ENCODE measurements around the gene COL12A1.
A peak's percentile ranks its signal among the peaks of the same experiment; 100 is the strongest.

Gene COL12A1

GRCh38 chr6:75096966-75097365 is 108.9 kb downstream of the COL12A1 start:
- DNase-seq (ENCODE audit: low spot score), result no peak

- DNase-seq (ENCODE audit: low spot score), result no peak
These were observed 111.1 kb downstream of the COL12A1 start for GRCh38 chr6:75094614-75095200.

- no peak for DNase-seq (ENCODE audit: low spot score)
These were observed 114.2 kb downstream of the COL12A1 start for GRCh38 chr6:75091467-75092190.

- no peak for DNase-seq (ENCODE audit: low spot score)
These were observed 115.3 kb downstream of the COL12A1 start for GRCh38 chr6:75090576-75090975.

GRCh38 chr6:75089921-75090320 is 115.9 kb downstream of the COL12A1 start:
- DNase-seq (ENCODE audit: low spot score), result no peak

- DNase-seq (ENCODE audit: low spot score), result no peak
These were observed 116.5 kb downstream of the COL12A1 start for GRCh38 chr6:75089151-75089897.

GRCh38 chr6:75085931-75086635 is 119.8 kb downstream of the COL12A1 start:
- DNase-seq (ENCODE audit: low spot score), result no peak

GRCh38 chr6:75084872-75085381 is 120.9 kb downstream of the COL12A1 start:
- DNase-seq (ENCODE audit: low spot score), result peak; percentile 3

GRCh38 chr6:75084018-75084417 is 121.8 kb downstream of the COL12A1 start:
- DNase-seq (ENCODE audit: low spot score), result no peak

- no peak for DNase-seq (ENCODE audit: low spot score)
These were observed 123.9 kb downstream of the COL12A1 start for GRCh38 chr6:75081921-75082320.

GRCh38 chr6:75081047-75081446 is 124.8 kb downstream of the COL12A1 start:
- DNase-seq (ENCODE audit: low spot score), result no peak

- DNase-seq (ENCODE audit: low spot score), result no peak
These were observed 126.3 kb downstream of the COL12A1 start for GRCh38 chr6:75079589-75079988.

GRCh38 chr6:75077701-75078100 is 128.2 kb downstream of the COL12A1 start:
- no peak for DNase-seq (ENCODE audit: low spot score)

GRCh38 chr6:75076009-75076408 is 129.8 kb downstream of the COL12A1 start:
- DNase-seq (ENCODE audit: low spot score), result no peak

- no peak for DNase-seq (ENCODE audit: low spot score)
These were observed 135.6 kb downstream of the COL12A1 start for GRCh38 chr6:75070244-75070643.

- DNase-seq (ENCODE audit: low spot score), result no peak
These were observed 140.3 kb downstream of the COL12A1 start for GRCh38 chr6:75065523-75065922.

GRCh38 chr6:75052491-75052890 is 153.4 kb downstream of the COL12A1 start:
- DNase-seq (ENCODE audit: low spot score), result no peak

GRCh38 chr6:75049308-75049707 is 156.5 kb downstream of the COL12A1 start:
- DNase-seq (ENCODE audit: low spot score), result no peak

GRCh38 chr6:75044846-75045245 is 161.0 kb downstream of the COL12A1 start:
- no peak for DNase-seq (ENCODE audit: low spot score)

- no peak for DNase-seq (ENCODE audit: low spot score)
These were observed 164.5 kb downstream of the COL12A1 start for GRCh38 chr6:75041381-75041780.
